Uterus (tissue), 2 donors: ENCODE results near the gene AMH.

Experiments
- POLR2A ChIP-seq, 2 donors: fragments of 450-650 bp; IDR thresholded peaks; one replicate each; pipeline ENCODE4 v1.6.1; 2016; ENCODE audit warnings: antibody characterized with exemption in 2 of 2, mild to moderate bottlenecking in 1 of 2, moderate library complexity in 1 of 2
- TF ChIP-seq, protein P1 (sequence below), 4 experiments: fragments of 200-600 bp in 2 of 4; fragments of 450-650 bp in 2 of 4; sonication (generic) in 2 of 4; IDR thresholded peaks; one replicate each; pipeline ENCODE4 v1.5.1; 2016 to 2019; ENCODE audit warnings: antibody characterized with exemption in 4 of 4, mild to moderate bottlenecking in 2 of 4, moderate library complexity in 1 of 4

- TF ChIP-seq, protein P1, sequence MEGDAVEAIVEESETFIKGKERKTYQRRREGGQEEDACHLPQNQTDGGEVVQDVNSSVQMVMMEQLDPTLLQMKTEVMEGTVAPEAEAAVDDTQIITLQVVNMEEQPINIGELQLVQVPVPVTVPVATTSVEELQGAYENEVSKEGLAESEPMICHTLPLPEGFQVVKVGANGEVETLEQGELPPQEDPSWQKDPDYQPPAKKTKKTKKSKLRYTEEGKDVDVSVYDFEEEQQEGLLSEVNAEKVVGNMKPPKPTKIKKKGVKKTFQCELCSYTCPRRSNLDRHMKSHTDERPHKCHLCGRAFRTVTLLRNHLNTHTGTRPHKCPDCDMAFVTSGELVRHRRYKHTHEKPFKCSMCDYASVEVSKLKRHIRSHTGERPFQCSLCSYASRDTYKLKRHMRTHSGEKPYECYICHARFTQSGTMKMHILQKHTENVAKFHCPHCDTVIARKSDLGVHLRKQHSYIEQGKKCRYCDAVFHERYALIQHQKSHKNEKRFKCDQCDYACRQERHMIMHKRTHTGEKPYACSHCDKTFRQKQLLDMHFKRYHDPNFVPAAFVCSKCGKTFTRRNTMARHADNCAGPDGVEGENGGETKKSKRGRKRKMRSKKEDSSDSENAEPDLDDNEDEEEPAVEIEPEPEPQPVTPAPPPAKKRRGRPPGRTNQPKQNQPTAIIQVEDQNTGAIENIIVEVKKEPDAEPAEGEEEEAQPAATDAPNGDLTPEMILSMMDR (IDR thresholded peaks at IDR 0.05), result no peak
- TF ChIP-seq POLR2A (IDR thresholded peaks at IDR 0.05), result no peak
Measured at GRCh38 chr19:2250766-2251105, 1.6 kb downstream of the AMH start.
